HepG2 (cell line): ENCODE results near the gene ATRN. TPM values are rescaled to one million over a fixed set of nuclear protein-coding genes. Genes with fewer than 3 reads are reported as not detected.

Experiments used
- GMEB2 ChIP-seq: IDR thresholded peaks from 2 replicates; pipeline ENCODE4 v1.6.1; 2016; ENCODE audit warnings: missing biosample characterization, missing genetic modification reagents, low read depth
- NBN ChIP-seq: fragments of 450-650 bp; conservative IDR thresholded peaks from 2 replicates; pipeline ENCODE4 v1.6.1; 2017
- NRL ChIP-seq: sonication (generic); formaldehyde crosslinking; IDR thresholded peaks from 2 replicates; pipeline ENCODE4 v1.5.0; 2020; ENCODE audit warnings: missing genetic modification reagents, mild to moderate bottlenecking, moderate library complexity, borderline replicate concordance
- ONECUT2 ChIP-seq: sonication (generic); formaldehyde crosslinking; IDR thresholded peaks from 2 replicates; pipeline ENCODE4 v1.4.0; 2020; ENCODE audit warnings: missing genetic modification reagents
- SP4 ChIP-seq: sonication (generic); formaldehyde crosslinking; IDR thresholded peaks from 2 replicates; pipeline ENCODE4 v1.8.1; 2023; ENCODE audit warnings: mild to moderate bottlenecking, missing genetic modification reagents
- TBP ChIP-seq: sonication (generic); formaldehyde crosslinking; IDR thresholded peaks from 2 replicates; pipeline ENCODE4 v1.5.0; 2020; ENCODE audit warnings: missing genetic modification reagents
- ZNF10 ChIP-seq: sonication (generic); formaldehyde crosslinking; IDR thresholded peaks from 2 replicates; pipeline ENCODE4 v1.4.0; 2020; ENCODE audit warnings: mild to moderate bottlenecking, low read depth, missing genetic modification reagents, borderline replicate concordance
- ZNF292 ChIP-seq: sonication (generic); formaldehyde crosslinking; IDR thresholded peaks from 2 replicates; pipeline ENCODE4 v1.8.1; 2022; ENCODE audit warnings: mild to moderate bottlenecking, low read depth, missing genetic modification reagents, borderline replicate concordance
- ZNF30 ChIP-seq: sonication (generic); formaldehyde crosslinking; IDR thresholded peaks from 2 replicates; pipeline ENCODE4 v1.5.0; 2020; ENCODE audit warnings: mild to moderate bottlenecking, missing genetic modification reagents
- ZNF570 ChIP-seq: sonication (generic); formaldehyde crosslinking; IDR thresholded peaks from 2 replicates; pipeline ENCODE4 v1.4.0; 2020; ENCODE audit warnings: mild to moderate bottlenecking, missing genetic modification reagents, borderline replicate concordance
- ZNF678 ChIP-seq: sonication (generic); formaldehyde crosslinking; IDR thresholded peaks from 2 replicates; pipeline ENCODE4 v1.4.0; 2020; ENCODE audit warnings: mild to moderate bottlenecking, missing genetic modification reagents
- ZNF710 ChIP-seq: sonication (generic); formaldehyde crosslinking; IDR thresholded peaks from 2 replicates; pipeline ENCODE4 v1.5.0; 2020; ENCODE audit warnings: mild to moderate bottlenecking, missing genetic modification reagents, borderline replicate concordance
- ZNF775 ChIP-seq: sonication (generic); formaldehyde crosslinking; IDR thresholded peaks from 2 replicates; pipeline ENCODE4 v1.4.0; 2020; ENCODE audit warnings: missing genetic modification reagents, mild to moderate bottlenecking, moderate library complexity, borderline replicate concordance
- ZXDC ChIP-seq: sonication (generic); formaldehyde crosslinking; IDR thresholded peaks from 2 replicates; pipeline ENCODE4 v1.5.0; 2020; ENCODE audit warnings: mild to moderate bottlenecking, missing genetic modification reagents
- polyA plus RNA-seq, 8 experiments: library from polyadenylated mRNA; depleted of rRNA in 3 of 8; stranded (reverse) in 7 of 8; unstranded in 1 of 8; fragments of >200 nt; fragmentation: Illumina TruSeq in 4 of 8; extraction: Trizol in 4 of 8; gene quantifications; 2 replicates each; pipeline versions ENCODE4 v1.2.1 to v1.2.3, GENCODE V29; 2011 to 2016; ENCODE audit warnings: low read depth in 4 of 8, missing spikeins in 1 of 8, mixed read lengths in 1 of 8; ENCODE audit not compliant: insufficient read depth in 1 of 8
- total RNA-seq, 5 experiments: library from RNA; depleted of rRNA; stranded (reverse); fragments of >200 nt; fragmentation: Illumina TruSeq; extraction: Trizol; gene quantifications; 2 replicates each; pipeline ENCODE4 v1.2.3, GENCODE V29; 2016; ENCODE audit warnings: low read depth in 1 of 5
- TF ChIP-seq, protein P1 (sequence below): sonication (generic); formaldehyde crosslinking; IDR thresholded peaks from 2 replicates; pipeline ENCODE4 v1.4.0; 2020; ENCODE audit warnings: missing genetic modification reagents
- TF ChIP-seq, protein P2 (sequence below): sonication (generic); formaldehyde crosslinking; IDR thresholded peaks from 2 replicates; pipeline ENCODE4 v1.8.1; 2023; ENCODE audit warnings: mild to moderate bottlenecking, moderate library complexity, missing genetic modification reagents

ATRN gene
- total and polyA plus RNA-seq, 2 of the 13 experiments (the other 11 are each of a cell fraction or from before 2014, with no cell fraction given) = 44.2 to 81.1 TPM

DNA sequence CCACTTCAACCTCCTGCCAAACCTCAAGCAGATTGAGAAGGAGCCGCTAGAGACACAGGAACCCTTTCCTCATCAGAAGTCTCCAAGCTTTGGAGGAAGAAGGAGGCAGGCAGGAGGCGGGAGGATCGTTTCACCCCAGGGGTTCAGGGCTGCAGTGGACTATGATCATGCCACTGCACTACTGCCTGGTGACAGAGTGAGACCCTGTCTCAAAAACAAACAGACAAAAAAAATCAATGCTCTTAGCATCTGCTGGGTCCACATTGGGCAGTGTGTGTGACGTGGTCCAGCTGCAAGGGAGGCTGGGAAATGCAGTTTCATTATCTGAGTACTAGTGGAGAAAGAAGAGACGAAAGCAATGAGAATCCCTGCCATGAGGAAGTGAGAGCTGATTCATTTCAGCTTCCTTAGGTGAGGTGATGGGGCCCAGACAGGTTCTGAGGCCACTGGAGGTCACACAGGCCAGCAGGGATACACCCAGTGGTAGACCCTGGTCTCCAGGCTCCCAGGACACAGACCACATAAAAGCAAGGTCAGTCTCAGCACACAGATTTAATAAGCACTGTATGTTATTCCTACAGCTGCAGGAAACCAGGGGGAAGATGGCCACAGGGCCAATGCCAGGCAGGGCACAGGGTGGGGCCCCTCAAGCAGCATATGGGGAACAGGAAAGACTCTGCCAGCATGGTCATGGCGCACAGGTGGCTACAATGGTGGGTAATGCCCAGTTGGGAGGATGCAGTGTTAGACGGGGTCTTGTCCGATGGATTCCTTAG lies 188.1 kb downstream of the ATRN start (continued):
- TF ChIP-seq NRL (CRISPR knock-in tag) = no peak
- TF ChIP-seq ZNF30 (CRISPR knock-in tag) = peak; percentile 32; the same call in 1 of the 2 replicates
- TF ChIP-seq ZNF710 (CRISPR knock-in tag) = no peak; the same call in 1 of the 2 replicates
- TF ChIP-seq, protein P1, sequence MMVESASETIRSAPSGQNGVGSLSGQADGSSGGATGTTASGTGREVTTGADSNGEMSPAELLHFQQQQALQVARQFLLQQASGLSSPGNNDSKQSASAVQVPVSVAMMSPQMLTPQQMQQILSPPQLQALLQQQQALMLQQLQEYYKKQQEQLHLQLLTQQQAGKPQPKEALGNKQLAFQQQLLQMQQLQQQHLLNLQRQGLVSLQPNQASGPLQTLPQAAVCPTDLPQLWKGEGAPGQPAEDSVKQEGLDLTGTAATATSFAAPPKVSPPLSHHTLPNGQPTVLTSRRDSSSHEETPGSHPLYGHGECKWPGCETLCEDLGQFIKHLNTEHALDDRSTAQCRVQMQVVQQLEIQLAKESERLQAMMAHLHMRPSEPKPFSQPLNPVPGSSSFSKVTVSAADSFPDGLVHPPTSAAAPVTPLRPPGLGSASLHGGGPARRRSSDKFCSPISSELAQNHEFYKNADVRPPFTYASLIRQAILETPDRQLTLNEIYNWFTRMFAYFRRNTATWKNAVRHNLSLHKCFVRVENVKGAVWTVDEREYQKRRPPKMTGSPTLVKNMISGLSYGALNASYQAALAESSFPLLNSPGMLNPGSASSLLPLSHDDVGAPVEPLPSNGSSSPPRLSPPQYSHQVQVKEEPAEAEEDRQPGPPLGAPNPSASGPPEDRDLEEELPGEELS (CRISPR knock-in tag) = peak; percentile 49
- TF ChIP-seq ZNF292 (CRISPR knock-in tag) = peak; percentile 85; the same call in 1 of the 2 replicates
- peak; percentile 96 for TF ChIP-seq ONECUT2 (CRISPR knock-in tag)
- TF ChIP-seq ZNF678 (CRISPR knock-in tag) = no peak
- no peak for TF ChIP-seq ZNF570
- no peak for TF ChIP-seq GMEB2 (CRISPR knock-in tag)
- TF ChIP-seq ZNF10 (CRISPR knock-in tag) = no peak
- peak; percentile 44 for TF ChIP-seq SP4
- 0 out of 2 replicates have a peak, but pooled peaks have one; percentile 21 for TF ChIP-seq TBP (CRISPR knock-in tag)
- TF ChIP-seq NBN = no peak
- no peak for TF ChIP-seq ZXDC
- TF ChIP-seq, protein P2, sequence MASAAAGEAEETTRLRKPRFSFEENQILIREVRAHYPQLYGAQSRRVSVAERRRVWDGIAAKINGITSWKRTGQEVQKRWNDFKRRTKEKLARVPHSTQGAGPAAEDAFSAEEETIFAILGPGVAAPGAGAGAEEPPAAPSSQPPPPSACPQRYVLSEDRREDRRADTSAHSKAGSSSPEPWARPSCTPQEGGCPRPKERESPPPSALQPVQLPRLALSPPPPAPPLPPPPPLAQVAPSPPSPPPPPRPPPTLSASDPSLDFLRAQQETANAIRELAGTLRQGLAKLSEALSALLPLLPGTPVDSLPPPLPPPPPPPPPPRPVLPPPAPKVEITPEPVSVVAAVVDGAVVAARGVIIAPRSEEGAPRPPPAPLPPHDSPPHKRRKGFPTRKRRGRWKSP (CRISPR knock-in tag) = no peak
- TF ChIP-seq ZNF775 = no peak
